Natural killer cell treated with Interleukin-12 subunit alpha and Interleukin-12 subunit beta and Interleukin-15 and Interleukin-18, amount 100 ng/mL, for 72 hours (primary cell): ENCODE results near the gene KLK14. TPM values are rescaled to one million over a fixed set of nuclear protein-coding genes. Genes with fewer than 3 reads are reported as not detected.

Source experiments
- ATAC-seq, 2 donors: fragments of 150-1000 bp; cut with Tn5 transposase in 1 of 2; sonication (Bioruptor Pico), chemical (Tn5 transposase) in 1 of 2; 2 replicates each; pipeline ENCODE4 v1.10.0; 2021
- DNase-seq: peaks from one replicate; pipeline ENCODE4 v3.0.0; 2022; ENCODE audit warnings: low spot score
- H3K27ac Mint-ChIP-seq, 2 donors: 1 replicate in 1 of 2; 2 replicates in 1 of 2; pipeline ENCODE4 v1.8.0; 2022; ENCODE audit warnings: mixed read lengths in 2 of 2, mild to moderate bottlenecking in 1 of 2, moderate library complexity in 1 of 2
- H3K27me3 Mint-ChIP-seq, 2 donors: 1 replicate in 1 of 2; 2 replicates in 1 of 2; pipeline ENCODE4 v1.8.0; 2022; ENCODE audit warnings: mixed read lengths in 2 of 2
- H3K36me3 Mint-ChIP-seq: one replicate; pipeline ENCODE4 v1.8.0; 2022; ENCODE audit warnings: mixed read lengths
- H3K4me1 Mint-ChIP-seq, 2 donors: 1 replicate in 1 of 2; 2 replicates in 1 of 2; pipeline ENCODE4 v1.8.0; 2022; ENCODE audit warnings: low read depth in 2 of 2, mixed read lengths in 2 of 2, mild to moderate bottlenecking in 1 of 2
- H3K4me3 Mint-ChIP-seq: one replicate; pipeline ENCODE4 v1.8.0; 2022; ENCODE audit warnings: mixed read lengths
- H3K9me3 Mint-ChIP-seq: 2 replicates; pipeline ENCODE4 v1.8.0; 2022; ENCODE audit warnings: mixed read lengths
- total RNA-seq, 2 donors: library from RNA; stranded (reverse); gene quantifications; one replicate each; pipeline ENCODE4 v1.2.3, GENCODE V29; 2022

Gene KLK14
- total RNA-seq, 2 donors from 2014 or later = 0.50 to 2.2 TPM

DNA sequence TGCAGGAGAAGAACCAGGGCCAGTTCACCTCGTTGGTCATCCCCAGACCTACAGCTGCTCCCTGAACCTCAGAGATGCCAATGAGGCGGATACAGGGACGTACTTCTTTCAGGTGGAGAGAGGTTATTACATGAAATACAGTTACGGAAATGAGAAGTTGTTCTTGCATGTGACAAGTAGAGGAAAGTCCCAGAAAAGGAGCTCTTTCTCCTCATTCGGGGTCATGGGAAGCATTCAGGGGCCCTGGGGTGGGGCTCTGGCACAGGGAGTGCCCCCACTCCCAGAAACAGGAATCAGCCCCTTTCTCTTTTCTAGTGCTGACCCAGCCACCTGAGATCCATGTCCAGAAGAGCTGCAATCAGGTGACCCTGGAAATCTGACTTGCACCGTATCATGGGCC, 37.5 kb upstream of the KLK14 start:
- no peak for ATAC-seq
- H3K36me3 Mint-ChIP-seq = no peaks in the 10 kb centered on the region
- H3K4me1 Mint-ChIP-seq = peaks cover 56 to 66% of the 10 kb centered on the region in 2 donors
- H3K4me3 Mint-ChIP-seq = no peak overlapping the region
- no peaks in the 10 kb centered on the region for H3K27me3 Mint-ChIP-seq
- no peak for DNase-seq
- H3K27ac Mint-ChIP-seq = peak overlapping the region in 1 of 2 donors; percentile 31
- no peaks in the 10 kb centered on the region for H3K9me3 Mint-ChIP-seq

DNA sequence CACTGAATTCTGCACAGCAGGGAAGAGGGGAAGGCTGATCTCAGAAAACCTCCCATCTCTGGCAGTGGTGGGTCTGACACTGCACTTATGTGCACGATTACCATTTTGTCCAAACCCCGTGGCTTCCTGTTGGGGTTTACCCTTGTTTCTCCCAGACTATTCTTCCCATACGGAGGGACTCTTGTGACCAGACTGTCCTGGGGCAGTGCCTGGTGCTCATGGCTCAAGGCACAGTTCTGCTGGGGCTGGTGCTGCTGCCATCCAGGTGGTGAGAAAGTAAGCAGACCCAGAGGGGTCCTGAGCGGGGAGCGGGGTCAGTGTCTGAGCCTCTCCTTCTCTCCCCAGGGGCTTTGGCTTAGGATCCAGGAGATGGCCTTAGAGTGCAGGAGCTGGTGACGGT, 36.9 kb upstream of the KLK14 start:
- ATAC-seq = no peak

DNA sequence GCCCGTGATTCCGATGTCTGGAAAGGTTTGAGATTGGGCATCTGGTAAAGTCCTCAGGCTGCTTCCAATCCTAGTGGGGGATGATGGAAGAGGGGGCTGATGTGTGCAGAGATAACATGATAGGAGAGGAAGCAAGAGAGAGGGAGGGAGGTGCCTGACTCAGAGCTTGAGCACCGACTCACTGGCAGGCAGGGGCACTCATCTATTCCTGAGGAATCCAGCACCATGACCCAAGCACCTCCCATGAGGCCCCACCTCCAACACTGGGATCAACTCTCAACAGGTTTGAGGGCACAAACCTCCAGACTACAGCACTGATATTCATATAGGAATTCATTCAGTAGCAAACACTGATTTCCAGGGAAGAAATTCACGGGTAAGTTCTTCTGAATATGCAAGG, 36.4 kb upstream of the KLK14 start:
- H3K27ac Mint-ChIP-seq = no peak overlapping the region
- H3K27me3 Mint-ChIP-seq = no peaks in the 10 kb centered on the region
- H3K4me1 Mint-ChIP-seq = peaks cover 57 to 60% of the 10 kb centered on the region in 2 donors
- H3K36me3 Mint-ChIP-seq = no peaks in the 10 kb centered on the region
- H3K9me3 Mint-ChIP-seq = no peaks in the 10 kb centered on the region
- no peak for ATAC-seq
- H3K4me3 Mint-ChIP-seq = no peak overlapping the region
- no peak for DNase-seq

More for the DNA sequence above, 36.9 kb upstream of the KLK14 start:
- Mint-ChIP-seq H3K4me1 (peaks cover 56 to 64% of the 10 kb centered on the region in 2 donors), H3K4me3 (no peak overlapping the region), H3K27ac (peak overlapping the region in 1 of 2 donors; percentile 31), H3K27me3 (no peaks in the 10 kb centered on the region), H3K36me3 (no peaks in the 10 kb centered on the region), H3K9me3 (no peaks in the 10 kb centered on the region)
- DNase-seq = no peak

DNA sequence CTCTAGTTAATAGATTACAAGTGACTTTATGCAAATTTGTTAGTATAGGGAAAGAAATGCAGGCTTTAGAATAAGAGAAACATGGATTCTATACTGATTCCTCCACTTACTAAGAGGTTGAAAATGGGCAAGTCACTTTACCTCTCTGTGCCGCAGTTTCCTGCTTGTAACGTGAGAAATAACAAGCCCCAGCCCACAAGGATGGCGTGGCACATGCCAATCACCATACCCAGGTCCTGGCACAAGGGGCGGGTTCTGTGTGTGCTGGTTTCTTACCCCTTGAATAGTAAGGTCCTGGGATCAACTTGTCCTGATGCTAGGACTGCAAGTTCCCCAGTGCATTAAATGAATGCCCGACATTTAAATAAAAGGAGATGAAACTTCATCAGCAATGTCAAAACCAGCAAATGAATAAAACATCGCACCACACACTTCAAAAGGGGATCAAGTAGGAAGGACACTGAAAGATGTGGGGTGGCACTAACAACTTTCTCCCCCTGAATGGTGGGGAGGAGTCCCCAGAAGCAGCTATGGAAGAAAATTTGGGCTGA, 34.1 kb upstream of the KLK14 start:
- Mint-ChIP-seq H3K4me1 (peaks cover 40 to 41% of the 10 kb centered on the region in 2 donors), H3K36me3 (no peaks in the 10 kb centered on the region), H3K27ac (no peak overlapping the region), H3K27me3 (no peaks in the 10 kb centered on the region), H3K4me3 (no peak overlapping the region), H3K9me3 (no peaks in the 10 kb centered on the region)
- DNase-seq = peak; percentile 32
- ATAC-seq = peak in 1 of 2 donors; percentile 19

DNA sequence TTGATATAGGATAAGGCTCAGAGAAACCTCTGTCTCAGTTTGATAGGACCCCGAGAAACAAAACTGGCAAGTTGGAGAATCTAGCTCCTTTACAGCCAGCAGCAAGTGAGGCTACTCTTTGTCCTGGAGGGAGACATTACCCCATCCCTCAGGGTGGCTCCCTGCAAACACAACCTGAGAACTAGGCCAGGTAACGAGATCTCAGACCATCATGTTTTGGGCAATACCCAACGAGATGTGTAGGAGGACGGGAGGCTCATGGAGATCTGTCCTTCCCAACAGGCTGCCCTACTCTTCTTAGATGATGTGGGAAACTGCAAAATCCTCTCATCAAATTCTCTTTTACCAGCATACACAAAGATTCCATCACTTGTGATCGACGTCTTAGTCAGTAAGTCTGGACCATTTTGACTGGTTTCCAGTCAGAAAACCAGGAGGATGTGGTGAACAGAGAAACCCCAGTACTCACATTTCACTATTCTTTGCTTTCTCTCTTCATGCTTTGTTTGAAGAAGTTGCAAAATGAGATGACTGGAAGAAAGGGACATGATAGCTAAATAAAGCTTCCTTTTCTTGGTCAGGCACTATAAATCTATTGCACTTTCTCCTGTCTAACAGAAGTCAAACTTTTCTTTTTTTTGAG, 31.5 kb upstream of the KLK14 start:
- peak overlapping the region; percentile 16 for H3K4me3 Mint-ChIP-seq
- H3K4me1 Mint-ChIP-seq = peaks cover 35% of the 10 kb centered on the region in 2 donors
- no peaks in the 10 kb centered on the region for H3K9me3 Mint-ChIP-seq
- H3K27ac Mint-ChIP-seq = peak overlapping the region; percentile 27 to 48
- DNase-seq (peak; percentile 41), ATAC-seq (peak; percentile 87 to 90)
- no peaks in the 10 kb centered on the region for H3K36me3 Mint-ChIP-seq
- no peaks in the 10 kb centered on the region for H3K27me3 Mint-ChIP-seq

DNA sequence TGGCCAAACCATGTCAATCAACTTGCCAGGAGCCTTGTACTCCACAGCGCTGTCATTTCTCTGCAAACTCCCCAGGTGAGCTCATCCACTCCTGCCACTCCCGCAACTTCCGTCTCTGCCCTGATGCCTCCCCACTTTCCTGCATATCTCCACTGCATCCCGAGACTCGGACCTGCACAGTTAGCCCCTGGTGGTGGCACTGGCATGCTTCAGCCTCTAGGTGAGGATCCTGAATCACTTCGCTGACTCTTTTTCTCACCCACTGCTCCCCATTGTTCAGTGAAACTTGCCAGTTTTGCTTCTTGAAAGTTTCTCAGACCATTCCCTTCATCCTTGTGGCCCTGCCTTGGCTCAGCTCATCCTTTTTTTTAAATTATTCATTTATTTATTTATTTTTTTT, 28.9 kb upstream of the KLK14 start:
- peak; percentile 15 for DNase-seq
- no peak overlapping the region for H3K27ac Mint-ChIP-seq
- peaks cover 39 to 50% of the 10 kb centered on the region in 2 donors for H3K4me1 Mint-ChIP-seq
- no peaks in the 10 kb centered on the region for H3K9me3 Mint-ChIP-seq
- H3K4me3 Mint-ChIP-seq = no peak overlapping the region
- peaks cover 5% of the 10 kb centered on the region for H3K36me3 Mint-ChIP-seq
- no peak for ATAC-seq
- no peaks in the 10 kb centered on the region for H3K27me3 Mint-ChIP-seq

DNA sequence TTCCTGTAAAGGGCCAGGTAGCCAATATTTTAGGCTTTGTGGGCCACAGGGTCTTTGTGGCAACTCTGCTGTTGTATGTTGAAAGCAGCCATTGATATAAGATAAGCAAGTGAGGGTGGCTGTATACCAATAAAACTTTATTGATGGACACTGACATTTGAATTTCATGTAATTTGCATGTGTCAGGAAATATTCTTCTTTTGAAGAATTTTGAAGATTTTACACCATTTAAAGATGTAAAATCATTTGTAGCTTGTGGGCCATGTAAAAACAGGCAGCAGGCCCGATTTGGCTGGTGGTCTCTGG, 27.9 kb upstream of the KLK14 start:
- Mint-ChIP-seq H3K9me3 (no peaks in the 10 kb centered on the region), H3K36me3 (peaks cover 5% of the 10 kb centered on the region), H3K27me3 (no peaks in the 10 kb centered on the region), H3K27ac (no peak overlapping the region), H3K4me3 (no peak overlapping the region), H3K4me1 (peaks cover 35 to 51% of the 10 kb centered on the region in 2 donors)
- DNase-seq = no peak
- no peak for ATAC-seq

DNA sequence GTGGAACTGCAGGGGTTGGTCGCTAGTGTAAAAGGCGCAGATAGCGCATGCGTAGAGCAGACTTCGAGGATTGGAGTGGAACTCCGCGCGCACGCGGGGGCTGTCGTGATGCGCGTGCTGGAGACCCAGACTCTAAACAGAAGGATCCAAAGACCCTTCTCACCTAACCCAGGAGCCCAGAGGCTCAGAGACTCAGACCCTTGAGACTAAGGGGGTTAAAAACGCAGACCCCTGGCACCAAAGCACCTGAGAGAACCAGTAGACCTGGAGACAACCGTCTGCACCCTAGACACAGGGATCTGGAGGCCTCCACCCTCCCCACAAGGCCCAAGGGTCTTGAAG, 26.1 kb upstream of the KLK14 start:
- peaks cover 10% of the 10 kb centered on the region for H3K36me3 Mint-ChIP-seq

DNA sequence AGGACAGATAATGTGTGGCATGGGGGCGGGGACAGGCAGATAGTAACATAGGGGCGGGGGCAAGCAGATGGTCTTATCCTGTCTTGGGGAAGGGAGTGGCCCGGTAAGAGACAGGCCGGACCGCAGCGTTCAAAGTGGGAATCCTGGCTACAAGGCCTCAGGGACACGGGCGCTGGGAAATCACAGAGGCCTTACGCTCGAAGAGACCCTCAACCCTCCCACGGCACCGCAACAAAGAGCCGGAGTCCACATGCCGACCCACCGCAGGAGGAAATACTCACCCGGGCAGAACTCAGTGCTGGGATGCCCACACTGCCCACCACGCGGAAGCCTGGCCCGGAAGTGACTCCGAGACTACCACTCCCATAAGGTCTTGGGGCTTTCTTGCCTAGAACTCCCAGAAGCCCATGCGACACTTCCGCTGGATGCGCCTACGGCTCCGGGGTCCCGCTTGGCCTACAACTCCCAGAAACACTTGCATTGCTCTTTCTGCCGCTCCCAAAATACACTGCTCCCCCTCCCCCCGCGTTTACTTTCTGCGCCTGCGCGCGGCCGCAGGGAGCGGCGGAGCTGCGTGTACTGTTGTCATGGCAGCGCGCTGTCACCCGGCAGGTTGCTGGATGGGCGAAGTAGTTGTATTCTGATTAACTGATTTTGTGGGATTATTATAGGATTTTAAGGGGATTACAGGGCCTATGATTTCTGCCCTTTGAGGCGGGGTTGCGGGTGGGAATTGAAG, 25.5 kb upstream of the KLK14 start, which contains the start of gene CTU1:
Gene CTU1 (minus strand): TSS at position 344 of the 739 bp plus-strand sequence. CDS start 3,840 bp downstream, outside the sequence.
- peak within 1 kb of the TSS; percentile 91 for H3K4me3 Mint-ChIP-seq
- H3K27me3 Mint-ChIP-seq = no peaks in the 10 kb centered on the region
- H3K27ac Mint-ChIP-seq = peak within 1 kb of the TSS; percentile 80 to 96
- H3K36me3 Mint-ChIP-seq = peaks cover 10% of the 10 kb centered on the region
- peaks cover 36 to 39% of the 10 kb centered on the region in 2 donors for H3K4me1 Mint-ChIP-seq
- no peaks in the 10 kb centered on the region for H3K9me3 Mint-ChIP-seq
- DNase-seq = peak; percentile 99
- peak; percentile 98 to 99 for ATAC-seq

More for the DNA sequence above, 26.1 kb upstream of the KLK14 start:
- Mint-ChIP-seq H3K4me3 (peak overlapping the region; percentile 91), H3K9me3 (no peaks in the 10 kb centered on the region), H3K27me3 (no peaks in the 10 kb centered on the region), H3K27ac (peak overlapping the region; percentile 80 to 96), H3K4me1 (peaks cover 38 to 39% of the 10 kb centered on the region in 2 donors)
- ATAC-seq (peak; percentile 43 to 66), DNase-seq (no peak)

DNA sequence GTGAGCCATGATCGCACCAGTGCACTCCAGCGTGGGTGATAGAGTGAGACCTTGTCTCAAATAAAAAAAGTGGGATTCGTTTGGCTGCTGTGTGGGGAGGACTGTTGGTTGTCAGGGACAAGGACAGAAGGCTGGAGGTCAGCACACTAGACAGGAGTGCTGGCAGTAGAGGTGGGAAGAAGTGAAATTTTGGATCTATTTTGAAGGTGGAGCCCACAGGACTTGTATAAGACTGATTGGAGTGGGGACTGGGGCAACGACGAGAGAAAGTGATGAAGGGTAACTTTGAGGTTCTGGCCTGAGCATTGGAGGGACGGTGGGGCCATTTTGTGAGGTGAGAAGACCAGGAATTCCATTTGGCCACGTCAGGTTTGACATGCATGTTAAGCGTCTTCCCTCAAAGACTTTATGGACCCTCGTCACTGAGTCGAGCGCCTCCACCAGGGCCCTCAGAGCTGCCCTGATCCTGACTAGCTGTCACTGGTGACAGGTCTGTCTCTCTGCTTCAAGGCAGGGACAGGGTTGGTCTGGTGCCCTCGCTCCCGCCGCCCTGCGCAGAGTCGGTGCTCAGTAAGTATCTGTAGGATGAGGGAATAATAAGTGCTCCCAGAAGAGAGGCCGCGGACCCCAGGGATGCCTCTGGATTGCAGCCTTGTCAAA, 24.8 kb upstream of the KLK14 start:
- Mint-ChIP-seq H3K27me3 (no peaks in the 10 kb centered on the region), H3K9me3 (no peaks in the 10 kb centered on the region), H3K4me1 (peaks cover 40 to 42% of the 10 kb centered on the region in 2 donors), H3K4me3 (peak overlapping the region; percentile 91), H3K27ac (peak overlapping the region; percentile 80 to 96), H3K36me3 (peaks cover 14% of the 10 kb centered on the region)
- DNase-seq = no peak
- ATAC-seq = no peak

DNA sequence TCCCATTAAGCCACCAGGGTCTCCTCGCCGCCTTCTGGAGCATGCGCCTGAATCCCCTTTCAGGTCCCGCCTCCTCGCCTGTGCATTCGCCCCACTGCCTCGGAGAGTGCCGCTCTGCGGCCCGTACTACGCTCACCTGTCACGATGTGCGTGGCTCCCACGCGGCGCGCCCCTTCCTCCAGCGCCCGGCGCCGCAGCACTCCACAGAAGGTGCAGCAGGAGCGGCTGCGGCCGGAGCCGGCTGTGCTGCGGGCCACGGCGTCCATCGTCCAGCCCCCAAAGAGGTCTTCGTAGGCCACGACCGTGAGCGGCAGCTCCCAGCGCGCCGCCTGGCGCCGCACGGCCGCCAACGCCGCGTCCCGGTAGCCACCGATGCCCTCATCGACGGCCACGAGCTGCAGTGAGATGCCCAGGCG, 21.2 kb upstream of the KLK14 start:
- Mint-ChIP-seq H3K27ac (no peak overlapping the region), H3K4me3 (no peak overlapping the region), H3K9me3 (no peaks in the 10 kb centered on the region), H3K36me3 (peaks cover 14% of the 10 kb centered on the region), H3K4me1 (peaks cover 46 to 51% of the 10 kb centered on the region in 2 donors), H3K27me3 (no peaks in the 10 kb centered on the region)
- no peak for DNase-seq
- no peak for ATAC-seq

DNA sequence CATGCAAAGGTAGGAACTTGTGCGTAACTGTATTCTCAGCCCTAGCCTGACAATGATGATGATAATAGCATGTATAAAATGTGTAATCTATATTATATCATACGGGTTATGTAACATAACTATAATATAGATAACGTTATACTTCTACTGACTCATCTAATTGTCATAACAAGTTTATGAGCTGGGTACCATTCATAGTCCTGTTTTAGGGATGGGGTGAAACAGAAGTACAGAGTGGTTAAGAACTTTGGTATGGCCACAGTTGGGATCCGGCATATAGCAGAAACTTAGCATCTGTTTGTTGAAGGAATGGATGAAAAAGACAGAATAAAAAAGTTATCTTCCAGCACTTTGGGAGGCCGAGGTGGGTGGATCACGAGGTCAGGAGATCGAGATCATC, 20.3 kb upstream of the KLK14 start:
- peaks cover 14% of the 10 kb centered on the region for H3K36me3 Mint-ChIP-seq
- H3K27ac Mint-ChIP-seq = no peak overlapping the region
- no peaks in the 10 kb centered on the region for H3K27me3 Mint-ChIP-seq
- DNase-seq (no peak), ATAC-seq (no peak)
- no peak overlapping the region for H3K4me3 Mint-ChIP-seq
- H3K4me1 Mint-ChIP-seq = peaks cover 40 to 45% of the 10 kb centered on the region in 2 donors
- H3K9me3 Mint-ChIP-seq = no peaks in the 10 kb centered on the region

DNA sequence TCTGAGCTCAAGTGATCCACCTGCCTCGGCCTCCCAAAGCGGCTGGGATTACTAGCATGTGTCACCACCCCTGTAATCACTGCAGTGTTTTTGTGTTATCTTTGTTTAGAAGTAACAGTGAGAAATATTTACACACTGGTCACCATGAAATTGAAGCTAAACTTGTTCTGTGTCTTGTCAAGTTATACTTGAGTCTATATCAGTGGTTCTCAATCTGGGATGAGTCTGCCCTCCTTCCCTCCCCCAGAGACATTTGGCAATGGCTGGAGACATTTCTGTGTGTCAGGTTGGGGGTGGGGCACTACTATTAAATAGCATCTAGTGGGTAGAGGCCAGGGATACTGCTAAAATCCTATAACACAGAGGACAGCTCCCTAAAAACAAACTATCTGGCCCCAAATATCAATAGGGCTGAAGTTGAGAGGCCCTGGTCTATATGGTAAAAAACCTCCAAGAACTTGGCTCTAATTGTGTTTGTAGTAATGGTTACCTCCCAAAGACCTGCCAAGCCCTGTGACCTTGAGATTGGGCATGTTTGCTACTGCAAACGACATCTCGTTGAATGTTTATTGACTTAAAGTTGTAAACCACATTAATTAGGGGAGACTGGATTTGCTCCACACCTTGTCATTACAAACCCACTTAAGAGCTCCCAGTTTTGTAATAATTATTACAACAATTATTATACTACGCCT, 18.6 kb upstream of the KLK14 start:
- H3K4me3 Mint-ChIP-seq = no peak overlapping the region
- ATAC-seq = no peak
- peaks cover 8% of the 10 kb centered on the region for H3K36me3 Mint-ChIP-seq
- H3K27ac Mint-ChIP-seq = no peak overlapping the region
- H3K27me3 Mint-ChIP-seq = no peaks in the 10 kb centered on the region
- no peaks in the 10 kb centered on the region for H3K9me3 Mint-ChIP-seq
- DNase-seq = no peak
- peaks cover 34 to 43% of the 10 kb centered on the region in 2 donors for H3K4me1 Mint-ChIP-seq
